Inflammatory macrophage treated with lipopolysaccharide for 1 hour (primary cell): Measurements from ENCODE around the gene CEP135.
"Not testable (repeated sequence)": the region's sequence is repeated elsewhere in the genome, so short reads cannot be mapped to it uniquely, and the experiment has no call there.

Experiments
- DNase-seq, 2 donors: peaks; one replicate each; pipeline ENCODE4 v3.0.0-alpha.2; 2020 to 2022

The CEP135 gene

GRCh38 chr4:55941881-55942396 lies 6.8 kb upstream of the CEP135 start:
- DNase-seq = peak; percentile 16 to 52

- DNase-seq = peak; percentile 83 to 90
Observed at GRCh38 chr4:55947254-55947882, 1.4 kb upstream of the CEP135 start.

- peak; percentile 77 to 92 for DNase-seq
Observed at GRCh38 chr4:55947912-55948725, 626 bp upstream of the CEP135 start.

DNA sequence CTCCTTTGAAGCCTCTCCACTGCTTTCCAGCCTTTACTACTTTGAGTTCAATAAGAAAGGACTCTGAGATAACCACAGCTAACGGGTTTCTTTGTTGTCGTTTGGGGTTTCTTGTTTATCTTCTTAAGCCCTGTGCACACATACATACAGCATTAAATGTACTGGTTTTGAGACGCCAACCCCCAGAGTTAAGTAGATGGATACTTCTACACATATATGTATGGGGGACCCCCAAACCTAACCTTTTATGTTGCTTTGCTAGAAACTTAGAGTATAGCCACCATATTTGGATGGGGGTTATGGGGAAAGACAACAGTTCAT lies 697 bp downstream of the CEP135 start:
- peak in 1 of 2 donors; percentile 3 for DNase-seq

- DNase-seq = no peak
Observed at GRCh38 chr4:55951191-55951922, 2.6 kb downstream of the CEP135 start.

GRCh38 chr4:55955710-55956109 lies 7.0 kb downstream of the CEP135 start:
- no peak for DNase-seq

DNA sequence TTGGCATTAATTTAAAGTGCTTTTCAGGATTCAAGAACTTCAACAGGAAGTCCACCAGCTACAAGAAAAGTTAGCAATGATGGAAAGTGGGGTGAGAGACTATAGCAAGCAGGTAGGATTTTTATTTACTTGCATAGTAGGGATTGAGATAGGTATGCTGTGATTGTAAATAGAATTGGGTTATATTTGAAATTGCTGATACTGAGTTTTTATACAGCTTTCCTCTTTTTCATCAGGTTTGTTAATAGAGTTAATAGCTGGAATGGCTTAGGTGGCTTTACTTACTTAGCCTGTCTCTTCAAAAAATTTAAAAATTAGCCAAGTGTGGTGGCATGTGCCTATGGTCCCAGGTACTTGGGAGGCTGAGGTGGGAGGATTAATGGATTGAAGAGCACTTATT lies 10.9 kb downstream of the CEP135 start:
- DNase-seq = no peak

DNA sequence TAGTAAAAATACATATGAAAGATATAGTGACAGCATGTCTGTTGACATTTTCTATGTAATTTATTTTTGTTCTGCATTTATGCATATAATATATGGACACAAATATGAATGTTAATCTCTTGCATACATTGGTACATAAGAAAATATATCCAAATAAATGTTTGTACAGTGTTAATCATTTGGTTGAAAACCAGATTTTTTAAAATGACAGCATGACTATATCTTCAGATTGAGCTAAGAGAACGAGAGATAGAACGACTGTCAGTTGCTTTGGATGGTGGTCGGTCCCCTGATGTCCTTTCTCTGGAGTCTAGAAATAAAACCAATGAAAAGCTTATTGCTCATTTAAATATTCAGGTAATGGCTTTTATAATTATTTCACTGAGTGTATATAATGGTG lies 15.3 kb downstream of the CEP135 start:
- DNase-seq = no peak

DNA sequence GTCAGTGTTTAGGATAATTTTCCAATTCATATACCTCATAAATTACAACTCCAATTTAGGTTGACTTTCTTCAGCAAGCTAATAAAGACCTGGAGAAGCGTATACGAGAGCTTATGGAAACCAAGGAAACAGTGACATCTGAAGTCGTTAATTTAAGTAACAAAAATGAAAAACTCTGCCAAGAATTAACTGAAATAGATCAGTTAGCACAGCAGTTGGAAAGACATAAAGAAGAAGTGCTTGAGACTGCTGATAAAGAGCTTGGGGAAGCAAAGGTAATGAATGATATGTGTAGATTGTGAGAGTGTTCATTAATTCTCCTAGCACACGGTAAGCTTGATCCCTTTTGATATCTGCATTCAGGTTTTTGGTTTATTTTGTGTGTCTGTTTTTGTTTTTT lies 16.8 kb downstream of the CEP135 start:
- no peak for DNase-seq

DNA sequence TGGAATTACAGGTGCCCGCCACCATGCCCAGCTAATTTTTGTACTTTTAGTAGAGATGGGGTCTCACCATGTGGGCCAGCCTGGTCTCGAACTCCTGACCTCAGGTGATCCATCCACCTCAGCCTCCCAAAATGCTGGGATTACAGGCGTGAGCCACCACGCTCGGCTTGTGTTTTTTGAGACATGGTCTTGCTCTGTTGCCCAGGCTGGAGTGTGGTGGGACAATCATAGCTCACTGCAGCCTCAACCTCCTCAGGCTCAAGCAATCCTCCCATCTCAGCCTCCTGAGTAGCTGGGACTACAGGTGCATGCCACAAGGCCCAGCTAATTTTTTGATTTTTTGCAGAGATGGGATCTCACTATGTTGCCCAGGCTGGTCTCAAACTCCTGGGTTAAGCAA lies 17.6 kb downstream of the CEP135 start:
- not testable (repeated sequence) for DNase-seq

DNA sequence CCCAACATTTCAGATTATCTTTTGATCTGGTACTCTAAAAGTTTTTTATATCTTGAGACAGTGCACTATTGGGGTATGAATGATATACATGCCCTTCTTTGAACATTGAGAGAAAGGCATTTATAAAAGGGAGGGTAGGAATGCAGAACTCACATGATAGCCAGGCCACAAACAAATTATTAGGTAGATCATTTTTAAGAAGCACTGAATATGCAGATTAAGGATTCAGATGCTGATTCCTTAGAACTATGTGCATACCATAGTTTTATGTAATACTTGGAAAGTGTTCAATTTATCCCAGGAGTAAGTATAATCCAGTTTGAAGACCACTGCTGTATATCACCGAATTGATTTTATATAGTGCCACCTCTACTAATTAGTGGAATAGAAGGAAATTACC lies 18.6 kb downstream of the CEP135 start:
- no peak for DNase-seq

GRCh38 chr4:55973650-55974049 lies 24.9 kb downstream of the CEP135 start:
- no peak for DNase-seq

DNA sequence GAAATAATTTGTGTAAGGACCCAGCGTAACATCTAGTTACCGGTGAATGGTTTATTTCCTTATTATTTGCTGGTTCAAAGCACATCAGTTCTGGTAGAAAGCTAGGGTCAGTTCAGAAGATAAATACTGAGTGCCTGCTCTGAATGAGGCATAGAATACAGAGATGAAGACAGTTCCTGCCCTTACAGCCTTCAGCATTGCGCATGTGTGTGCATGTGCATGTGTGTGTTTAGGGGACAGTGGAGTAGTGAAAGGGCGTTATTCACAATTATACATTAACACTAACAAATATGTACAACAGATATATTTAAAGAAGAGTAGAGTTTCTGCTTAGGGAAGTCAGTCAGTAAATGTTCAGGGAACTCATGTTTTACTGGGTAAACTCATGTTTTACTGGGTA lies 29.1 kb downstream of the CEP135 start:
- DNase-seq = no peak

DNA sequence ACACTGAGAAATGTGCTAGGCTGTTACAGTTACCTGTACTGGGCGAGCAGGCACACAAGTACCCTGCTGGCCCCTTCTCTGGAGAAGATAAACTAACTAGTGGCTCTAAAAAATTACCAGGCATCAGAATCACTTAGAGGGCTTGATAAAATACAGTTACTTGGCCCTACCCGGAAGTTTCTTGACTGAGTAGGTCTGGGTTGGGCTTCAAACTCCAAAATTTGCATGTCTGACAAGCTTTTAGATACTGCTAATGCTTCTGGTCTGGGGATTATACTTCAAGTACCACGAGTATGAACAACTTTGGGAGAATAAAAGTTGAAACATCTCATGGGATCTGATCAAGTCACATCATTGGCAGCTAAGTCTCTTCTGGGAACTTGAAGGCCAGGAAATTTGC lies 30.8 kb downstream of the CEP135 start:
- no peak for DNase-seq

GRCh38 chr4:55980725-55981124 lies 32.0 kb downstream of the CEP135 start:
- DNase-seq = peak; percentile 25 to 61

DNA sequence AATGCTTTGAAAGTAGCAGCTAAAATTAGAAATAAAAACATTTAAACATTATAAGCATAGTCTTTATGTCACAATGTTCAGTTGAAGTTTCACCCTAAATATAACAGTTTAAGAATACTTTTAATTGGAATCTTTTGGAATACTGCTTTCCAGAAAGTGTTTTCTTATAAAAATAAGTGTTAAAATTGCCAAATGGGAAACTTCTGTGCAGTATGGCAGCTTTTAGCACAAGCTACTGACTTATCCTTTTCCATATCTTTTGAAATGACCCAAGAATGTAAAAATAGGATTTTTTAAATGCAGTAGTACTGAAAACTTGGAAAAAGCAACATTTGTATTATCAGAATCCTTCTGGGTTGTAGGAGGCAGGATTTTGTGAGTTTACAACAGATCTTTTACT lies 34.2 kb downstream of the CEP135 start:
- DNase-seq = no peak

DNA sequence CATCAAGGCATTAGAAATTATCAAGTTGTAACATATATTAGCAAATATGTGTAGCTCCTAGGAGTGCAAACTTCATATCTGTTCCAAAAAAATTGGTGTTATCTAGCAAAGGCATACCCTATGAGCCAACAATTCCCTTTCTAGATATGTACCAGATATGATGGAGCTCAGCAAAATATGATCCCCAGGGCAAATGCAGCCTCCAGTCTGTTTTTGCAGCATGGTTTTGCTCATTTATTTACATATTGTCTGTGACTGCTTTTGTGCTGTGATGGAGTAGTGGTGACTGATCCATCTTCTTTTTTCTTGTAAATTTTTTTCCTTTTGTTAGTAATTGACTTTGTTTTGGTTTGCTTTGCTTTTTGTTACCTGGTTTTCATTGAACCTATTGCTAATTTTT lies 41.0 kb downstream of the CEP135 start:
- no peak for DNase-seq

DNA sequence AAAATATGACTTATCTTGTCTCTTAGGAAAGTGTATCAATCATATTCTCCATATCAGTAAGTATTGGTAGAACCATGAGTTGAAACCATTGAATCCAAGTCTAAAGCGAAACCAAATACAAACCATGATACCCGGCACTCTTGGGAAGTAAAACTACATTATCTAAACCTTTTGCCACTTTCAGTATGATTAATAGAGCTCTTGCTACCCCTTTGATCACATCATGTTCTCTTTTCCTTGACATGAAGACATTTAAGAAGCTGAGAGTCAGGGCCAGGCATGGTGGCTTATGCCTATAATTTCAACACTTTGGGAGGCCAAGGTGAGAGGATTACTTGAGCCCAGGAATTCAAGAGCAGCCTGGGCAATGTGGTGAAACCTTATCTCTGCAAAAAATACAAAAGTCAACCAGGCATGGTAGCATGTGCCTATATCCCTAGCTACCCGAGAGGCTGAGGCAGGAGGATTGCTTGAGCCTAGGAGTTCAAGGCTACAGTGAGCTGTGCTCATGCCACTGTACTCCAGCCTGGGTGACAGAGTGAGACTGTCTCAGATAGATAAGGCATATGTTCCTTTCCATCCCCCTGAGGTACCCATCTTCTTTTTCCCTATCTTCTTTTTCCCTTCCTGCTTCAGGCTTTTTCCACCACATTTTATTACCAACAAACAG lies 45.4 kb downstream of the CEP135 start:
- DNase-seq = no peak

DNA sequence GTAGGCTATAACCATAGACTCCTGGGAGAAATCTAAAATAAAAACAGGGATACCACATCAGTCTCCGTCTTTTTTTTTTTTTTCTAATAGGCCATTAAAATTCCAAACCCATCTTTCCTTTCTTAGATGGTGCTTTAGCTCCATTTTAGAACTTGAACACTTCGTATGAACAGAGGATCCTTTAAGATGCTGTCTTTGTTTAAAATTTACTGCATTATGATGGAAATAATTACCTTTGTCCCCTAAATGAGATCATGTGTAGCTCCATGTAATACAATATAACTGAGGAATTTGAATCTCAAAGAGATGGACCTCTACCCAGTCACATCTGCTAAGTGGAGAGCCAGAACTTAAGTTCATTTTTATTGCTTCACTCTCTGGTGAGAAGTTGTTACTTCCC lies 47.9 kb downstream of the CEP135 start:
- no peak for DNase-seq

GRCh38 chr4:56003606-56004005 lies 54.9 kb downstream of the CEP135 start:
- no peak for DNase-seq

DNA sequence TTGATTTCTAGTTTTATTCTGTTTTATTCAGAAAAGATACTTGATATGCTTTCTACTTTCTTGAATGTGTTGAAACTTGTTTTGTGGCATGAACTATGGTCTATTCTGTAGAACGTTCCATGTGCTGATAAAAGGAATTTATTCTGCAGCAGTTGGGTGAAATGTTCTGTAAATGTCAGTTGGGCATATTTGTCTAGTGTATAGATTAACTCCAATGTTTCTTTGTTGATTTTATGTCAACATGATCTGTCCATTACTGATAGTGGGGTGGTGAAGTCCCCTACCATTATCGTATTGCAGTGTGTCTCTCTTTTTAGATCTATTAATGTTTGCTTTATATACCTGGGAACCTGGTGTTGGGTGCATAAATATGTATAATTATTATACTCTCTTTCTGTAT lies 55.5 kb downstream of the CEP135 start:
- DNase-seq = no peak

GRCh38 chr4:56007154-56007553 lies 58.4 kb downstream of the CEP135 start:
- no peak for DNase-seq

- peak; percentile 69 to 71 for DNase-seq
Observed at GRCh38 chr4:56008206-56008605, 59.5 kb downstream of the CEP135 start.
